GM18517 (cell line): ENCODE data around the gene TMEM132A.

Experiments
- ATAC-seq: cut with Tn5 transposase; IDR thresholded peaks from one replicate; pipeline ENCODE4 v1.9.1; 2021; ENCODE audit warnings: mild to moderate bottlenecking, moderate library complexity; ENCODE audit not compliant: unreplicated experiment

The TMEM132A gene

DNA sequence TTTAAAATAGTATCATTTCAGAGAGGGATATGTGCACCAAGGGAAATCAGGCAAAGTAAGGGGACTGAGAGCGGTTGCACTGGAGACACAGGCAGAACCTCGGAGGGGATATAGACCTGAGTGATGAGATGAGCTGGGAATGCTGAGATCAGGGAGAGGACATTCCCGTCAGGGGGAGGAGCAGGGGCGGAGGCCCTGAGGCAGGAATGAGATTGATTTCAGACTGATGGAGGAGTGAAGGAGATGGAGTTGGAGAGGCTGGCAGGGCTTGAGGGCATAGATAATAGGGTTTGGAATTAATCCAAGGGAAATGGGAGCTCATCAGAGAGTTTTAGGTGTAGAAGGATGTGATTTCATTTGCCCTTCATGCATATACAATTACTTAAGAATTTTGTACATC, 60.4 kb downstream of the TMEM132A start:
- no peak for ATAC-seq

DNA sequence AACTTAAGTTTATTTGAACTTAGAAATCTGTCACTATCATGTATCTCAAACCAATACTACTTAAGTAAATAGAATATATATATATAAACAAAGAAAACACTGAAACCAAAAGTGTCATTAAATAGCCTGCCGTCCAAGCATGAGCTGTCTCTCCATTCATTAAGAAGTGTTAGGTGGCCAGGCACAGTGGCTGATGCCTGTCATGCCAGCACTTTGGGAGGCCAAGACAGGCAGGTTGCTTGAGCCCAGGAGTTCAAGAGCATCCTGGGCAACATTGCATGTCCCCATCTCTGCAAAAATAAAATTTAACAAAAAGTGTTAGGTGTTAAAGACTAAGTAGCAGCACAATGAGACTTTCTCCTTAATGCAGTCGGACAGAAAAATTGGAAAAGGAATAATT, 61.2 kb downstream of the TMEM132A start:
- no peak for ATAC-seq

DNA sequence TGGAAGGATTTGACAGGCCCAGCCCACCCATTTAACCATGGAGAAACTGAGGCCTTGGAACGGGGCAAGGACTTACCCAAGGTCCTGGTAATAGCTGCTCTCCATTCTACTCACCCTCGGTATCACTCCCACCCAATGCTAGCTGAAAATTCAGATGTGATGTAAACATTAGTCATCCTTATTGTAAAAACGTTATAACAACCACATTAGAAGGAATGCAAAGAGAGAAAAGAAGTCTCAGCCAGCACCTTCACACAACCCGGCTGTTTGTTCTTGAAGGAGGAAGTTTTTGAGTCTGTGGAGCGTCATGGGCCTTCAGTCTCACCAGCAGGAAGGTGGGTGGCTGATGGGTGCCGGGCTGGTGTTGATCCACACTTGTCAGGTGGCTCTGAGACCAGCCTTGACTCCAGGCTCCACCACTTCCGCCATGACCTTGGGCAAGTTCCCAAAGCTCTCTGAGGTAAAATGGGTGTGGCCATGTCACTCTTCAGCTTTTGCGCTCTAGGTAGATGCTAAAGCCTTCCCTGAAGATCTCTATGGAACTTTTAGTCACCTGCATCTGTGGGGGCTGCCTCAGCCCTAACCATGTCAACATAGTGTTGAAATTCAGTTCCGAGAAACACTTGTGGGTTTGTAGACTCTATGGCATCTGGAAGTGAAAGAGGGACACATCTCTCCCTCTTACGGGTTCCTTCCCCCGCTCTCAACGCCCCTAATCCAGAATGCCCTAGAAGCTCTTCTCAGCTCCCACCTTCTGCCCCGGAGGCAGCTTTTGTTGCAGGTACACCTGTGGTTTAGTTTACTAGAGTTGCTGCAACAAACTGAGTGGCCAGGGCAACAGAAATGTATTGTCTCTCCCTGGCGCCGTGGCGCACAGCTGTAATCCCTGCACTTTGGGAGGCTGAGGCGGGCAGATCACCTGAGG, 62.0 kb downstream of the TMEM132A start:
- no peak for ATAC-seq
